Calu3 (cell line): ENCODE results near the gene THOC5. TPM values are rescaled to one million over a fixed set of nuclear protein-coding genes. Genes with fewer than 3 reads are reported as not detected.

Experiments
- BruUV-seq: library from RNA; stranded (reverse); fragments of 400-500 nt; replicated peaks from 2 replicates; lab custom pipeline; 2021; lab: Mats Ljungman, UMichigan
- CTCF ChIA-PET: fragments of 300-600 bp; sonication (Branson Sonifier 250); formaldehyde crosslinking; loops from one replicate; lab custom pipeline; 2022; ENCODE audit warnings: antibody characterized with exemption; lab: Charles Lee
- DNase-seq: peaks from one replicate; pipeline ENCODE4 v3.0.0; 2022
- H3K27ac Mint-ChIP-seq: one replicate; pipeline ENCODE4 v1.8.0; 2022; ENCODE audit warnings: mixed read lengths; ENCODE audit not compliant: unreplicated experiment
- H3K27me3 Mint-ChIP-seq: one replicate; pipeline ENCODE4 v1.8.0; 2022; ENCODE audit warnings: mixed read lengths; ENCODE audit not compliant: unreplicated experiment
- H3K36me3 Mint-ChIP-seq: one replicate; pipeline ENCODE4 v1.8.0; 2022; ENCODE audit warnings: mild to moderate bottlenecking, moderate library complexity, mixed read lengths; ENCODE audit not compliant: insufficient read depth, unreplicated experiment
- H3K4me1 Mint-ChIP-seq: one replicate; pipeline ENCODE4 v1.8.0; 2022; ENCODE audit warnings: mild to moderate bottlenecking, low read depth, mixed read lengths; ENCODE audit not compliant: unreplicated experiment
- H3K4me3 Mint-ChIP-seq: one replicate; pipeline ENCODE4 v1.8.0; 2022; ENCODE audit warnings: mild to moderate bottlenecking, low read depth, moderate library complexity, mixed read lengths; ENCODE audit not compliant: unreplicated experiment
- H3K9me3 Mint-ChIP-seq: one replicate; pipeline ENCODE4 v1.8.0; 2022; ENCODE audit warnings: low read depth, mixed read lengths; ENCODE audit not compliant: unreplicated experiment
- intact Hi-C: fragments of 100-400 bp; cut with micrococcal nuclease; formaldehyde crosslinking; loops from one replicate; pipeline ENCODE4 v1.10.0; 2022; ENCODE audit not compliant: unreplicated experiment
- total RNA-seq: library from RNA; stranded (reverse); gene quantifications from 2 replicates; pipeline ENCODE4 v1.2.3, GENCODE V29; 2022
- TF ChIP-seq, protein P1 (sequence below): fragments of 200-600 bp; IDR thresholded peaks from one replicate; pipeline ENCODE4 v1.8.0; 2022; ENCODE audit warnings: antibody characterized with exemption; ENCODE audit not compliant: unreplicated experiment

The THOC5 gene
- total RNA-seq, 1 experiment from 2014 or later, result 67.6 TPM

DNA sequence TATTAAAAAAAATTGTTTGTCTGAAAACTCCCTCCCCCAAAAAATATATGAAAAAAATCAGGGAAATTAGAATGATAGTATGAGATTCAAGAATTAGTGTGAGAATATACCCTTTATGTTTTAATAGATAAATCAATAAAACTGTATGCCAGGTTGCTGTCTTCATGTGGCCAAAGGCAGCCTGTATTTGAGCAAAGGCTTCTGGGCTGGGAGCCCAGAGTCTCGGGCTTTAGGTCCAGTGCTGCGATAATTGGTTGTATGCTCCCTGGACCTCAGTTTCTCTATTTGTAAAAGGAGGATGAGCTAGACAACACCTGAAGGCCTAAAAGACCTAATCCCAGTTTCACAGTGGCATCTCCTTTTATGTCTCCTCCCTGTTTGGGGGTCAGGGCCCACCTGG lies 29.8 kb downstream of the THOC5 start:
- TF ChIP-seq, protein P1, sequence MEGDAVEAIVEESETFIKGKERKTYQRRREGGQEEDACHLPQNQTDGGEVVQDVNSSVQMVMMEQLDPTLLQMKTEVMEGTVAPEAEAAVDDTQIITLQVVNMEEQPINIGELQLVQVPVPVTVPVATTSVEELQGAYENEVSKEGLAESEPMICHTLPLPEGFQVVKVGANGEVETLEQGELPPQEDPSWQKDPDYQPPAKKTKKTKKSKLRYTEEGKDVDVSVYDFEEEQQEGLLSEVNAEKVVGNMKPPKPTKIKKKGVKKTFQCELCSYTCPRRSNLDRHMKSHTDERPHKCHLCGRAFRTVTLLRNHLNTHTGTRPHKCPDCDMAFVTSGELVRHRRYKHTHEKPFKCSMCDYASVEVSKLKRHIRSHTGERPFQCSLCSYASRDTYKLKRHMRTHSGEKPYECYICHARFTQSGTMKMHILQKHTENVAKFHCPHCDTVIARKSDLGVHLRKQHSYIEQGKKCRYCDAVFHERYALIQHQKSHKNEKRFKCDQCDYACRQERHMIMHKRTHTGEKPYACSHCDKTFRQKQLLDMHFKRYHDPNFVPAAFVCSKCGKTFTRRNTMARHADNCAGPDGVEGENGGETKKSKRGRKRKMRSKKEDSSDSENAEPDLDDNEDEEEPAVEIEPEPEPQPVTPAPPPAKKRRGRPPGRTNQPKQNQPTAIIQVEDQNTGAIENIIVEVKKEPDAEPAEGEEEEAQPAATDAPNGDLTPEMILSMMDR, result no peak
- CTCF ChIA-PET, result interaction anchor here (1.1 to 2.1 kb wide), 7 partner anchors 11 to 147 kb away, joined by 3 to 10 read pairs (median 3); partner anchors contain the start of gene THOC5
- no peak for DNase-seq
- Mint-ChIP-seq H3K4me1 (no peaks in the 10 kb centered on the region), H3K36me3 (peaks cover 37% of the 10 kb centered on the region), H3K27me3 (no peaks in the 10 kb centered on the region), H3K4me3 (no peak overlapping the region), H3K27ac (no peak overlapping the region), H3K9me3 (no peaks in the 10 kb centered on the region)
- intact Hi-C loops, result loop anchor here (1.0 kb wide), 1 partner anchor 128 kb away; no protein-coding TSS in a partner anchor
- BruUV-seq, result no TSS peak

DNA sequence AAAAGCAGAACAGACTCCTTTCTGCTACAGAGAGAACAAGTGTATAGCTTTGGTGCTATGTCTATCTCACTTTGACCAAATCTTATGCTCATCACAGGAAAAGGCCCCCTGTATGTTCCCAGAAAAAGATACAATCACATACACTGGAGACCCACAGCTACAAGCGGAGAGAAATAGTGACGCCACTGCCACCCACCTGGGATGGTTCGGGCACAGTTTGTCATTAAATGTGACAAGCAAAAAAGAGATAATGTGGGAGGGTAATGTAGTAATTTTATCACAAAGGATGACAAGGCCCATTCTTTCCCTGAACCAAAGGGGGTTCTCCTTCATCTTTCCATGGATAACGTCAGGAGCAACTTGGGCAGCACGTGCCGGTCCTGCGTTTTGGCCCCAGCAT lies 32.0 kb downstream of the THOC5 start:
- intact Hi-C loops, result no loop called here
- no peak for DNase-seq
- BruUV-seq, result no TSS peak
- Mint-ChIP-seq H3K27me3 (no peaks in the 10 kb centered on the region), H3K36me3 (peaks cover 37% of the 10 kb centered on the region), H3K27ac (no peak overlapping the region), H3K4me1 (no peaks in the 10 kb centered on the region), H3K4me3 (no peak overlapping the region), H3K9me3 (no peaks in the 10 kb centered on the region)
- TF ChIP-seq, protein P1, result no peak
- CTCF ChIA-PET, result no interaction called here

DNA sequence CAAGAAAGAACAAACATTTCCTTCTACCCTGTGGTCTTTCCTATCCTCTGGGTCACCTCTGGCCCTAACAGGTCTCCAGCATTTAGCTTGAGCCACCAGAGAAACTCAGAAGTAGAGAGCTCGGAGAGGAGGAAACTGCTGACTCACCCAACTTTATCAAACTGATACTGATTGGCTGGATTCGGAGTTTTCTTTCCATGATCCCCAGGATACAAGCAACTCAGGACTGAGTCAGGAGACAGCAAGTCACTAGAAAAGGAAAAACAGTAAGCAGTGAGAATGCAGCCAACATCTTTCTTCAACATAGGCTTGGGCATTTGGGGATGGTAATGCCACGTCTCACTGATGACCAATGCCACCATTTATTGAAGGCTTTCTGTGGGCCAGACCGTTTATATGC lies 32.7 kb downstream of the THOC5 start:
- CTCF ChIA-PET, result no interaction called here
- DNase-seq, result no peak
- no peak overlapping the region for H3K27ac Mint-ChIP-seq
- no TSS peak for BruUV-seq
- no peaks in the 10 kb centered on the region for H3K27me3 Mint-ChIP-seq
- intact Hi-C loops, result no loop called here
- H3K4me3 Mint-ChIP-seq, result no peak overlapping the region
- peaks cover 40% of the 10 kb centered on the region for H3K36me3 Mint-ChIP-seq
- no peaks in the 10 kb centered on the region for H3K4me1 Mint-ChIP-seq
- no peaks in the 10 kb centered on the region for H3K9me3 Mint-ChIP-seq
- TF ChIP-seq, protein P1, result no peak

DNA sequence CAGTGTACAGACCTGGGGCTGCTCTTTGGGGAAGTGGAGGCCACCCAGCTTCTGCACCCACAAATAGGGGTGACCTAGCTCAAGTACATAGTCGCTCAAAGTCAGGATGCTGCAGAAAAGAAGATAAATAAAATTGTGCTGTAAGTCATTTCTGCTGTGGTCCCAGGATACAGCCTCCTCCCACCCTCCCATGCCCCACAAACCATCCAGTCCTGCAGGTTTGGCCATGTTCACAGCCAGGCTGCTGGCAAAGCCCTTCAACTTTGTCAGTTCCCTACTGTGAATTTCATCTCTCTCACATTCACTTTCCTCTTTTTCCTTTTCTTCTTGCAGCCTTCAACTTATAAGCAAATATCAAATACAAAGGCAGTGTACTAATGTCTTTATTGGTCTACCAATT lies 33.6 kb downstream of the THOC5 start:
- TF ChIP-seq, protein P1, result no peak
- Mint-ChIP-seq H3K4me1 (no peaks in the 10 kb centered on the region), H3K27me3 (no peaks in the 10 kb centered on the region), H3K4me3 (no peak overlapping the region), H3K27ac (no peak overlapping the region), H3K9me3 (no peaks in the 10 kb centered on the region), H3K36me3 (peaks cover 47% of the 10 kb centered on the region)
- BruUV-seq, result no TSS peak
- CTCF ChIA-PET, result no interaction called here
- intact Hi-C loops, result no loop called here
- no peak for DNase-seq
